Spleen (tissue), 11 donors: ENCODE measurements around the gene ATRIP. TPM values are rescaled to one million over a fixed set of nuclear protein-coding genes. Genes with fewer than 3 reads are reported as not detected.

ENCODE experiments used
- DNase-seq: peaks from one replicate; pipeline ENCODE4 v3.0.0-alpha.2; 2020
- H3K27ac ChIP-seq, 8 donors: fragments of 200-600 bp; sonication (generic) in 7 of 8; 1 replicate in 4 of 8; 2 replicates in 4 of 8; pipeline versions ENCODE4 v1.5.0 to v1.8.0; 2016 to 2021; ENCODE audit warnings: inconsistent platforms in 4 of 8, mild to moderate bottlenecking in 4 of 8, moderate library complexity in 1 of 8
- H3K27me3 ChIP-seq, 7 donors: fragments of 200-600 bp; sonication (generic) in 6 of 7; replicated peaks in 1 of 7; 1 replicate in 4 of 7; 2 replicates in 3 of 7; pipeline versions ENCODE4 v1.5.0 to v1.8.0; 2016 to 2021; ENCODE audit warnings: inconsistent platforms in 3 of 7, mild to moderate bottlenecking in 1 of 7
- H3K36me3 ChIP-seq, 6 donors: fragments of 200-600 bp; sonication (generic) in 5 of 6; 1 replicate in 4 of 6; 2 replicates in 2 of 6; pipeline versions ENCODE4 v1.5.0 to v1.8.0; 2016 to 2021; ENCODE audit warnings: inconsistent platforms in 2 of 6
- H3K4me1 ChIP-seq, 6 donors: fragments of 200-600 bp; sonication (generic) in 5 of 6; 1 replicate in 3 of 6; 2 replicates in 3 of 6; pipeline versions ENCODE4 v1.5.0 to v1.8.0; 2016 to 2021; ENCODE audit warnings: inconsistent platforms in 3 of 6
- H3K4me3 ChIP-seq, 8 donors: fragments of 200-600 bp; sonication (generic) in 7 of 8; 1 replicate in 4 of 8; 2 replicates in 4 of 8; pipeline versions ENCODE4 v1.5.0 to v1.8.0; 2016 to 2021; ENCODE audit warnings: inconsistent platforms in 4 of 8, mild to moderate bottlenecking in 4 of 8, moderate library complexity in 2 of 8
- H3K9me3 ChIP-seq, 8 donors: fragments of 200-600 bp; sonication (generic) in 7 of 8; 1 replicate in 4 of 8; 2 replicates in 4 of 8; pipeline versions ENCODE4 v1.5.0 to v1.8.0; 2016 to 2021; ENCODE audit warnings: inconsistent platforms in 4 of 8
- POLR2A ChIP-seq, 3 donors: fragments of 450-650 bp; IDR thresholded peaks; one replicate each; pipeline ENCODE4 v1.5.1; 2017; ENCODE audit warnings: antibody characterized with exemption in 3 of 3, mild to moderate bottlenecking in 1 of 3
- POLR2AphosphoS5 ChIP-seq, 3 donors: sonication (generic); formaldehyde crosslinking; IDR thresholded peaks; one replicate each; pipeline ENCODE4 v1.5.1; 2017; ENCODE audit warnings: antibody characterized with exemption in 3 of 3
- WGBS, 5 donors: extraction: QIAGEN DNeasy Blood & Tissue Kit in 3 of 5; methylation state at CpG; one replicate each; pipeline versions ENCODE4 v1.1.5 to v1.1.7; 2013 to 2018; 5-methylcytosine and 5-hydroxymethylcytosine counted together
- intact Hi-C: fragments of 100-400 bp; cut with DNase I; formaldehyde crosslinking; loops from one replicate; pipeline ENCODE4 v1.15.0; 2023; ENCODE audit warnings: low total_unique reads
- polyA plus RNA-seq, 3 donors: library from polyadenylated mRNA; stranded (reverse); fragments of 200-250 nt; gene quantifications; one replicate each; pipeline ENCODE4 v1.2.1, GENCODE V29; 2013
- total RNA-seq, 7 donors: library from RNA; depleted of rRNA in 3 of 7; stranded (reverse); fragments of >200 nt in 3 of 7; fragmentation: NEBNext Ultra II Directional in 4 of 7; extraction: Animal tissue kit (Norgen Biotek cat#: 25700) in 4 of 7; gene quantifications; one replicate each; pipeline versions ENCODE4 v1.1.0 to v1.2.1, GENCODE V29; 2016 to 2021
- TF ChIP-seq, protein P1 (sequence below), 11 experiments: fragments of 200-600 bp in 7 of 11; fragments of 450-650 bp in 4 of 11; sonication (generic) in 4 of 11; IDR thresholded peaks in 8 of 11; conservative IDR thresholded peaks in 3 of 11; 1 replicate in 7 of 11; 2 replicates in 4 of 11; pipeline versions ENCODE4 v1.4.0 to v1.8.0; 2016 to 2021; ENCODE audit warnings: antibody characterized with exemption in 11 of 11, inconsistent platforms in 4 of 11, mild to moderate bottlenecking in 1 of 11
- donor health status: healthy with polysubstance abuse.
- donor health status: DM: no; HTN: no; CAD: no; lungs with moderate emphysema.
- donor health status: DM: no; HTN: no; CAD: no.
- donor health status: Bipolar disorder and iron deficiency.
- donor health status: healthy.
- donor health status: DM: no; HTN: no; CAD: no.
- donor health status: DM: yes; HTN: yes; CAD: no.

Gene ATRIP
- total and polyA plus RNA-seq, 10 donors, result 5.2 to 10.0 (median 6.8) TPM

DNA sequence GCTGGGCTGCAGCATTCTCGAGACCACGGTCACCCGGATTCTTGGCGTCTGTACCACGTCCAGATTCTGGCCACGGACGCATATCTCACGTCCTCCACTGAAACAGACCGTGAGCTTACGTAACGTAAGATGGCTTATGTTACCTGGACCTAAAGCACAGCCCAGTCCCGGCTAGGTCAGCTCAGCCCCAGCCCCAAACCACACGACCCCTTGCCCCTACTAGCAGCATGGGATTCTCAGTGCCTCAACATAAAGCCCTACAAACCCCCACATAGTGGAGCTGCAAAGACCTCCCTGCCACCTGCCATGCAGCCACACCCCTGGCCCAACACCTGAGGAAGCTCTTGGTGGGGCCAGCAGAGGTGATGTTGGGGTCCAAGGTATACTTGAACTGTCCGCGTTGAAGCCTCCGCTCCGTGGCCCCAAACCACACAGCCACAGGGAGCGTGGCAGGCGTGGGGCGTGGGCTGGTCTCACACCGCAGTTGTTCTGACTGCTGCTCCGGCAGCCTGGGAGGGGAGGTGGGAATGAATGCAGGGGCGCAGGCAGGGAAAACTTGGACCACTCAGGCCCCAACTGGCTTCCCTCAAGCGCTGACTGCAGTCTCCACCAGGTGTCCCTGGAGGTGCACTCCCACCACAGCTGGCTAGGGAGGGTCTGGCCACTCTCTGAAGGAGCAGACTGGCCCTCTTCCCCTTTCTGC lies 31.1 kb upstream of the ATRIP start:
- Histone ChIP-seq H3K4me3 (no peak overlapping the region), H3K4me1 (peaks cover 0 to 27% (median 9%) of the 10 kb centered on the region in 6 donors), H3K9me3 (no peaks in the 10 kb centered on the region), H3K27me3 (no peaks in the 10 kb centered on the region), H3K36me3 (peaks cover 0 to 80% (median 25%) of the 10 kb centered on the region in 6 donors), H3K27ac (no peak overlapping the region)
- 90 to 95% (median 94%) methylated on average over 23 to 24 of the region's 24 CpGs for WGBS, 5 donors
- peak; percentile 51 for DNase-seq
- TF ChIP-seq POLR2A (IDR thresholded peaks at IDR 0.05) (no peak), POLR2AphosphoS5 (IDR thresholded peaks at IDR 0.05) (no peak)
- TF ChIP-seq, protein P1, sequence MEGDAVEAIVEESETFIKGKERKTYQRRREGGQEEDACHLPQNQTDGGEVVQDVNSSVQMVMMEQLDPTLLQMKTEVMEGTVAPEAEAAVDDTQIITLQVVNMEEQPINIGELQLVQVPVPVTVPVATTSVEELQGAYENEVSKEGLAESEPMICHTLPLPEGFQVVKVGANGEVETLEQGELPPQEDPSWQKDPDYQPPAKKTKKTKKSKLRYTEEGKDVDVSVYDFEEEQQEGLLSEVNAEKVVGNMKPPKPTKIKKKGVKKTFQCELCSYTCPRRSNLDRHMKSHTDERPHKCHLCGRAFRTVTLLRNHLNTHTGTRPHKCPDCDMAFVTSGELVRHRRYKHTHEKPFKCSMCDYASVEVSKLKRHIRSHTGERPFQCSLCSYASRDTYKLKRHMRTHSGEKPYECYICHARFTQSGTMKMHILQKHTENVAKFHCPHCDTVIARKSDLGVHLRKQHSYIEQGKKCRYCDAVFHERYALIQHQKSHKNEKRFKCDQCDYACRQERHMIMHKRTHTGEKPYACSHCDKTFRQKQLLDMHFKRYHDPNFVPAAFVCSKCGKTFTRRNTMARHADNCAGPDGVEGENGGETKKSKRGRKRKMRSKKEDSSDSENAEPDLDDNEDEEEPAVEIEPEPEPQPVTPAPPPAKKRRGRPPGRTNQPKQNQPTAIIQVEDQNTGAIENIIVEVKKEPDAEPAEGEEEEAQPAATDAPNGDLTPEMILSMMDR (IDR thresholded peaks at IDR 0.05 in 8 of 11, conservative IDR thresholded peaks at IDR 0.05 in 3 of 11), result no peak
- intact Hi-C loops, result no loop called here

- H3K27ac ChIP-seq, result no peak overlapping the region
- intact Hi-C loops, result no loop called here
- no peaks in the 10 kb centered on the region for H3K9me3 ChIP-seq
- H3K36me3 ChIP-seq, result peaks cover 0 to 79% (median 23%) of the 10 kb centered on the region in 6 donors
- peak; percentile 36 for DNase-seq
- H3K27me3 ChIP-seq, result no peaks in the 10 kb centered on the region
- H3K4me3 ChIP-seq, result no peak overlapping the region
- peaks cover 0 to 33% (median 13%) of the 10 kb centered on the region in 6 donors for H3K4me1 ChIP-seq
- TF ChIP-seq, protein P1 (IDR thresholded peaks at IDR 0.05 in 8 of 11, conservative IDR thresholded peaks at IDR 0.05 in 3 of 11), result no peak
- no peak for TF ChIP-seq POLR2AphosphoS5 (IDR thresholded peaks at IDR 0.05)
- TF ChIP-seq POLR2A (IDR thresholded peaks at IDR 0.05), result no peak
- 85 to 96% (median 93%) methylated on average over 14 of the region's 14 CpGs for WGBS, 5 donors
Observed at GRCh38 chr3:48416091-48416505, 30.4 kb upstream of the ATRIP start.

DNA sequence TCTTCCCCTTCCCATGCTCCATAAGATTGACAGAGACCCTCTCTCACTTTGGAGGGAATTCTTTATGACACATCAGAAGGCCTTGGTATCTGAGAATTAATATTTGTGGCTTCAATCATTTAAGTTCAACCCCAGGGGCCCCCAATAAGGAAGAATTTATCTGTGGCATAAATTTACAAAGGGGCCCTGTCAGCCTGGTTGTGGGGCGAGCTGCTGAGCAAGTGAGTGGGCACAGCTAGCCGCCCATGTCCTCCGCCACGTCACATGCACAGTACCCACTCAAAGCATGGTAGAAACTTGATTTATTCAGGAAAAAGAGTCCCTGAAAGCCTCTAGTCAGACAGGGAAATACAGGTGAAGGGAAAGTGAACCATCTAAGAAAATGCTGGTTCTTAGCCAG lies 30.0 kb upstream of the ATRIP start:
- TF ChIP-seq, protein P1 (IDR thresholded peaks at IDR 0.05 in 8 of 11, conservative IDR thresholded peaks at IDR 0.05 in 3 of 11), result no peak
- TF ChIP-seq POLR2A (IDR thresholded peaks at IDR 0.05), result no peak
- no peak for TF ChIP-seq POLR2AphosphoS5 (IDR thresholded peaks at IDR 0.05)
- peak; percentile 6 for DNase-seq
- intact Hi-C loops, result no loop called here

GRCh38 chr3:48417529-48418108 lies 28.9 kb upstream of the ATRIP start:
- Histone ChIP-seq H3K4me1 (peaks cover 0 to 34% (median 13%) of the 10 kb centered on the region in 6 donors), H3K36me3 (peaks cover 0 to 67% (median 18%) of the 10 kb centered on the region in 6 donors), H3K9me3 (no peaks in the 10 kb centered on the region), H3K4me3 (no peak overlapping the region), H3K27ac (no peak overlapping the region), H3K27me3 (no peaks in the 10 kb centered on the region)
- intact Hi-C loops, result no loop called here
- TF ChIP-seq POLR2A (IDR thresholded peaks at IDR 0.05), result no peak
- TF ChIP-seq, protein P1 (IDR thresholded peaks at IDR 0.05 in 8 of 11, conservative IDR thresholded peaks at IDR 0.05 in 3 of 11), result no peak
- WGBS, 5 donors, result 77 to 92% (median 88%) methylated on average over 7 to 14 of the region's 14 CpGs
- no peak for DNase-seq

More for the DNA sequence above, 30.0 kb upstream of the ATRIP start:
- 89 to 95% (median 92%) methylated on average over 4 of the region's 4 CpGs for WGBS, 5 donors
- no peak overlapping the region for H3K4me3 ChIP-seq
- H3K4me1 ChIP-seq, result peaks cover 0 to 34% (median 13%) of the 10 kb centered on the region in 6 donors
- H3K27me3 ChIP-seq, result no peaks in the 10 kb centered on the region
- H3K9me3 ChIP-seq, result no peaks in the 10 kb centered on the region
- H3K36me3 ChIP-seq, result peaks cover 0 to 76% (median 23%) of the 10 kb centered on the region in 6 donors
- no peak overlapping the region for H3K27ac ChIP-seq
